Measurements from ENCODE around the gene TMEM59L. TPM values are rescaled to one million over a fixed set of nuclear protein-coding genes. Genes with fewer than 3 reads are reported as not detected.

TMEM59L gene
- total and polyA plus RNA-seq, 2 of the 13 experiments (the other 11 are each of a cell fraction or from before 2014, with no cell fraction given), result 0.97 to 5.5 TPM

GRCh38 chr19:18590273-18591272 lies 22.1 kb upstream of the TMEM59L start (continued):
- TF ChIP-seq HMGXB4 (CRISPR knock-in tag; IDR thresholded peaks at IDR 0.05; ENCODE audit: borderline replicate concordance in 1 of 2, low read depth in 1 of 2) (peak in 1 of 2 experiments; percentile 30; a peak in 2 of 4 replicates), MBNL3 (CRISPR knock-in tag; conservative IDR thresholded peaks at IDR 0.05) (no peak), HDAC1 (CRISPR knock-in tag; IDR thresholded peaks at IDR 0.05) (no peak), HOXD1 (CRISPR knock-in tag; IDR thresholded peaks at IDR 0.05) (no peak), JARID2 (CRISPR knock-in tag; IDR thresholded peaks at IDR 0.05; ENCODE audit: insufficient replicate concordance) (no peak), EHMT2 (IDR thresholded peaks at IDR 0.05; ENCODE audit: borderline replicate concordance, low read depth, low read length) (no peak), ZNF441 (CRISPR knock-in tag; IDR thresholded peaks at IDR 0.05; ENCODE audit: borderline replicate concordance) (no peak), ZNF598 (CRISPR knock-in tag; IDR thresholded peaks at IDR 0.05; ENCODE audit: borderline replicate concordance) (no peak), PAF1 (CRISPR knock-in tag; IDR thresholded peaks at IDR 0.05) (peak; percentile 46; the same call in 1 of the 2 replicates), IKZF5 (CRISPR knock-in tag; IDR thresholded peaks at IDR 0.05) (no peak), POGK (CRISPR knock-in tag; conservative IDR thresholded peaks at IDR 0.05) (no peak), PTBP1 (IDR thresholded peaks at IDR 0.05; ENCODE audit: low read depth, low read length, poor library complexity, severe bottlenecking) (no peak), RXRB (CRISPR knock-in tag; IDR thresholded peaks at IDR 0.05; ENCODE audit: borderline replicate concordance) (no peak), REPIN1 (CRISPR knock-in tag; IDR thresholded peaks at IDR 0.05; ENCODE audit: borderline replicate concordance, low read depth) (no peak), MYNN (CRISPR knock-in tag; IDR thresholded peaks at IDR 0.05; ENCODE audit: low read depth) (no peak), MTERF4 (CRISPR knock-in tag; IDR thresholded peaks at IDR 0.05) (no peak), GATAD2A (CRISPR knock-in tag; IDR thresholded peaks at IDR 0.05) (no peak), ZIK1 (CRISPR knock-in tag; IDR thresholded peaks at IDR 0.05; ENCODE audit: borderline replicate concordance, low read depth) (no peak)
- TF ChIP-seq, protein P1, sequence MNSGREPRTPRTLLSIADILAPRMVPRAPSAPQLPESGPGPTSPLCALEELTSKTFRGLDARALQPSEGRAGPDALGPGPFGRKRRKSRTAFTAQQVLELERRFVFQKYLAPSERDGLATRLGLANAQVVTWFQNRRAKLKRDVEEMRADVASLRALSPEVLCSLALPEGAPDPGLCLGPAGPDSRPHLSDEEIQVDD (CRISPR knock-in tag; IDR thresholded peaks at IDR 0.05; ENCODE audit: borderline replicate concordance), result no peak
- TF ChIP-seq, protein P2, sequence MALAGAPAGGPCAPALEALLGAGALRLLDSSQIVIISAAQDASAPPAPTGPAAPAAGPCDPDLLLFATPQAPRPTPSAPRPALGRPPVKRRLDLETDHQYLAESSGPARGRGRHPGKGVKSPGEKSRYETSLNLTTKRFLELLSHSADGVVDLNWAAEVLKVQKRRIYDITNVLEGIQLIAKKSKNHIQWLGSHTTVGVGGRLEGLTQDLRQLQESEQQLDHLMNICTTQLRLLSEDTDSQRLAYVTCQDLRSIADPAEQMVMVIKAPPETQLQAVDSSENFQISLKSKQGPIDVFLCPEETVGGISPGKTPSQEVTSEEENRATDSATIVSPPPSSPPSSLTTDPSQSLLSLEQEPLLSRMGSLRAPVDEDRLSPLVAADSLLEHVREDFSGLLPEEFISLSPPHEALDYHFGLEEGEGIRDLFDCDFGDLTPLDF (CRISPR knock-in tag; IDR thresholded peaks at IDR 0.05), result no peak
